ENCODE measurements around the gene TUBB. TPM values are rescaled to one million over a fixed set of nuclear protein-coding genes. Genes with fewer than 3 reads are reported as not detected.
A peak's percentile ranks its signal among the peaks of the same experiment; 100 is the strongest.

Gene TUBB
- total RNA-seq, 1 donor from 2014 or later, result 452 TPM

GRCh38 chr6:30686908-30687658 lies 33.1 kb upstream of the TUBB start:
- peak; percentile 99 for DNase-seq (ENCODE audit: low spot score)

- no peak for DNase-seq (ENCODE audit: low spot score)
These were observed 32.3 kb upstream of the TUBB start for GRCh38 chr6:30687659-30688431.

- DNase-seq (ENCODE audit: low spot score), result no peak
These were observed 31.6 kb upstream of the TUBB start for GRCh38 chr6:30688569-30688968.

- DNase-seq (ENCODE audit: low spot score), result no peak
These were observed 30.9 kb upstream of the TUBB start for GRCh38 chr6:30689022-30689865.

- DNase-seq (ENCODE audit: low spot score), result no peak
These were observed 30.2 kb upstream of the TUBB start for GRCh38 chr6:30689985-30690384.

- peak; percentile 92 for DNase-seq (ENCODE audit: low spot score)
These were observed 29.5 kb upstream of the TUBB start, which contains the start of gene NRM for GRCh38 chr6:30690403-30691207. TSS of gene NRM (minus strand) at chr6:30690984. CDS start at chr6:30690974, 10 bp downstream.

GRCh38 chr6:30691208-30691847 lies 28.8 kb upstream of the TUBB start:
- DNase-seq (ENCODE audit: low spot score), result no peak

GRCh38 chr6:30696432-30696831 lies 23.7 kb upstream of the TUBB start:
- DNase-seq (ENCODE audit: low spot score), result no peak

- DNase-seq (ENCODE audit: low spot score), result no peak
These were observed 19.8 kb upstream of the TUBB start for GRCh38 chr6:30700340-30700739.

GRCh38 chr6:30703011-30703410 lies 17.1 kb upstream of the TUBB start:
- no peak for DNase-seq (ENCODE audit: low spot score)

- no peak for DNase-seq (ENCODE audit: low spot score)
These were observed 16.3 kb upstream of the TUBB start for GRCh38 chr6:30703821-30704220.

- no peak for DNase-seq (ENCODE audit: low spot score)
These were observed 14.5 kb upstream of the TUBB start for GRCh38 chr6:30705620-30706019.

GRCh38 chr6:30707281-30707850 lies 12.8 kb upstream of the TUBB start:
- DNase-seq (ENCODE audit: low spot score), result no peak

GRCh38 chr6:30709101-30709868 lies 10.9 kb upstream of the TUBB start:
- no peak for DNase-seq (ENCODE audit: low spot score)

- no peak for DNase-seq (ENCODE audit: low spot score)
These were observed 8.3 kb upstream of the TUBB start for GRCh38 chr6:30711758-30712380.

- DNase-seq (ENCODE audit: low spot score), result no peak
These were observed 7.7 kb upstream of the TUBB start for GRCh38 chr6:30712441-30712945.

GRCh38 chr6:30714263-30714662 lies 5.9 kb upstream of the TUBB start:
- DNase-seq (ENCODE audit: low spot score), result no peak

GRCh38 chr6:30716879-30717128 lies 3.3 kb upstream of the TUBB start:
- DNase-seq (ENCODE audit: low spot score), result no peak

Measured in mesenteric fat pad (tissue), 1 donor.